Fibroblast of skin of abdomen (primary cell): ENCODE results near the gene INTS14.
A peak's percentile ranks its signal among the peaks of the same experiment; 100 is the strongest.
"Not testable (repeated sequence)": the region's sequence is repeated elsewhere in the genome, so short reads cannot be mapped to it uniquely, and the experiment has no call there.

Experiments
- DNase-seq: peaks from one replicate; pipeline ENCODE4 v3.0.0-alpha.2; 2013

Gene INTS14

DNA sequence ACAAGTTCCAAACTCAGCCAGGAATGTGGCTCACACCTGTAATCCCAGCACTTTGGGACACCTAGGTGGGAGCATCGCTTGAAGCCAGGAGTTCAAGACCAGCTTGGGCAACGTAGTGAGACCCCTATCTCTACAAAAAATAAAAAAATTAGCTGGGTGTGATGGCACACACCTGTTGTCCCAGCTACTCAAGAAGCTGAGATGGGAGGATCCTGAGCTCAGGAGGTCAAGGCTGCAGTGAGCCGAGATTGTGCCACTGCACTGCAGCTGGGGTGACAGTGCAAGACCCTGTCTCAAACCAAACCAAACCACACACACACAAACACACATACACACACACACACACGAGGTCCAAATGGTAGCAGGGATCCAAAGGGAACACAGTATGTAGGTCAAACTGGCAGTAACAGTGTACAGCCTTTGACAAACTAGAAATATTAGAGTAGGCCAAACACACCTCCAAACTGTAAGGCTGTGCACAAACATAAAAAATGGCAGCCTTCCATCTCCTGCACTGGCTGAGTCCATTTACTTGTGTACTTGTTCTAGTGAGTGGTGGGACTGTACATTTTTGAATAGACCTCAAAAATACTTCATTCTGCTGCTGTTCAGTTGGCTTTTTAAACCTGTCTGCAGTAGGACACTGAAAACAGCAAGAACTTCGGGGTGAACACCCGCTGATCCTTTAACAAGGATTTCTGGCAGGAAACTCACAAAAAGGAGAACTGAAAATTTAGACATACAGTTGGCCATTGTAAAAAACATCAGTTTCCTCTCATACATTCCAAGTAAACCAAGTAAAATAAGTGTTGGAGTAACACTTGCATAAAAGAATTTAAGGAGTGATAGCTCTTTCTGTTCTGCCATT lies 33.6 kb downstream of the INTS14 start:
- no peak for DNase-seq

DNA sequence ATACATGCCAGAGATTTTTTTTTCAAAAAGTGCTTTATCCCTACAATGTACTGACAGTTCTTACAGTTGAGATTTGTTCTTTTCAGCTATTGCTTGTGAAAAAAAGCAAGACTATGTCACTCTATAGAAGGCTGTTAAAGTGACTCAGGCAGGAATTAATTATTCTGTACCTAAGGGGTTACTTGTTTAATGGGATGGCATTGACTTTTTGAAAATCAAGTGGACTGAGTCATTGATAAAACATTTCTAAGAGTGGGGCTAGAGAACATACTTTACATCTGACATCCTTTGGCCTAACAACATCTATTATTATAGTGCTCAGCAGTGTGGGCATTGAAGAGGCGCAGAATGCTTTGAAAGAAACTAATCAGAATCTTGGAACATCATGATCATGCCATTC lies 34.3 kb downstream of the INTS14 start:
- peak; percentile 67 for DNase-seq

DNA sequence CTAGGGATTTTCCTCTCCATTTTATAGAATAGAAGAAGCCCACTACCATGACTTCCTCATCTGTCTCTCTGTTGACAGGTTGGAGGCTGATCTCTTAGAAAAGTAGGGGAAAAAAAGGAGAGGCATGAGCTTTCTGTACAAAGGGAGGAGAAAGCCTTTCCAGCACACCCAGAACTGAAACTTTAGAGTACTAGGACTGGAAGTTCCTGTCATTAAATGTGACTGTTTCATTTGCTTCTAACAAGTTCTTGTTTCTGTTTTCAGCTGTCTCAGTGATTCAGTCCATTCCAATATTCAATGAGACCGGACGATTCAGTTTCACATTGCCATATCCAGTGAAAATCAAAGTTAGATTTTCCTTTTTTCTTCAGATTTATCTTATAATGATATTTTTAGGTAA lies 39.0 kb downstream of the INTS14 start:
- no peak for DNase-seq

DNA sequence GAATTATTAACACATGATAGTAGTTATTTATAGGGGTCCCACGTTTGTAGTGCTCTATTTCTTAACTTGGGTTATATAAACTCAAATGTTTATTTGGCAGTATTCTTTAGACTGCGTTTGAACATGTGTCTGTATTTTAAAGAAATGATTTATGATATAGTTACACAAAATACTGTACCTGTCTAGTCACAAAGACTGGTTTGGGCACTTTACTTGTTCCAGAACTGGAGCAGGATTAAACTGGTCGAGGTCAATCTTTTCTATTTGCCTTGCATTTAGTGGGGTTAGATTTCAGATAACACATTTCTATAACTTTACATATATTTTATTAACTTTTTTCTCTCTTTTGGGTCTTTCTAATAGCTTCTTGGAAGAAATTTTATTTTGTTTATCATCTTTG lies 41.2 kb downstream of the INTS14 start:
- DNase-seq, result no peak

DNA sequence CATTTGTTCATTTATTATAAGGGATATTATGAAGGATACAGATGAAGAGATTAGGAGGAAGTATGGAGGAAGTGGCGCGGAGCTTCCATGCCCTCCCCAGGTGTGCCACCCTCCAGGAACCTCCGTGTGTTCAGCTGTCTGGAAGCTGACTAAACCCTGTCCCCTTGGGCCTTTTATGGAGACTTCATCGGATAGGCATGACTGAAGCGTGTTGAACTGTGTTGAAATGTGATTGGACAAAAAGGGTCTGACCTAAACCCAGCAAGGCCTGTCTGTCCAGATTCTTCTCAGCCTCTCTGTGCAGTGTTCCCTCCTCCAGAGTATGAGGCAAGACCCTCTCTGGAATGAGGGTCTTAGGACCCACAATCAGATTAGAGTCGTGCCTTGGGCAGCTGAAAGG lies 49.0 kb downstream of the INTS14 start:
- no peak for DNase-seq

DNA sequence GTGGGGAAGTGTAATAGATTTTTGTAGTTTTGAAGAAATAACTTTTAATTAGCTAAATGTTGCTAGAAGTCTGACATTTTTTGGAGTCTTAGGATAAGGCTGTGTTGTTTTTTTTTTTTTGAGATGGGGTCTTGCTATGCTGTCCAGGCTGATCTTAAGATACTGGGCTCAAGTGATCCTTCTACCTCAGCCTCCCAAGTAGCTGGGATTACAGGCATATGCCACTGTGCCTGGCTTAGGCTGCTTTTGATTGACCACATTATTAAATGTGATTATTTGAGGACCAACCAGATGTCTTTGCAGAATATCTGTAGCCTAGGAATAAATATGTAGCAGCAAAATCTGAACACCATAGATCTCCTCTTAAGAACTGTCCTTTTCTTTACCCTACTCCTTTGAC lies 51.0 kb downstream of the INTS14 start:
- no peak for DNase-seq

DNA sequence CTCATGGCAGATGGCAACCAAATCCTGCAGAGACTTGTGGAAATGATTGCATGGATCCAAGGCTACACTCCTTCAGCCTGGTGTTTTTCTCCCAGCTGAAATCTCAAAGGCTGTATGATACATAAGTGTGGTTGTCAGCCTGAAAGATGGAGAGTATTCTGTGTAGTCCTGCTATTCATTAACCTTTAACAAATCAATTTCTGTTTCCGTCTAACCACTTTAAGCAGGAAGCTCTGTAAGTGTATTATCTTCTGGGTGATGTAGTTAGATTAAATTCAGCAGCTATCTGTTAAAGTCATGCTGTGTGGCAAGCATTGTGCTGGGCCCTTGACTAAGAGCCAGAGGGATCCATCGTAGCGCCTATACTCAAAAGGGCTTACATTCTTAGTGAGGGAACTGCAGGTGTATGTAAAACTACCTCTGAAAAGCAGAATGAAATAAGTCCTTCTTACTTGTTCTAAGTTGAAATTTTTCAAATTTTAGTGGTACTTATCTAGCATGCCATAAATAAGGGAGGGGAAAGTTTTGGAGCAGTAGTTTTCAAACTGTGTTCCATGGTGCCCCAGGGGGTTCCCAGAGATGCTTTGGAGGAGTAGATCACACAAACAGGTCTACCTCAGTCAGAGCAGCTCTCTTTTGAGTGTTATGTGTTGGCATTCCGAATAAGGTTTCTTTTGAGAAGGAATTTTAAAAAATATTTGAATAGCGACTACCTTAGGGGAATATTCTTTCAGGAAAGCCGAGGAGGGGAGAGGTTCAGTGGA lies 51.8 kb downstream of the INTS14 start:
- DNase-seq, result no peak

DNA sequence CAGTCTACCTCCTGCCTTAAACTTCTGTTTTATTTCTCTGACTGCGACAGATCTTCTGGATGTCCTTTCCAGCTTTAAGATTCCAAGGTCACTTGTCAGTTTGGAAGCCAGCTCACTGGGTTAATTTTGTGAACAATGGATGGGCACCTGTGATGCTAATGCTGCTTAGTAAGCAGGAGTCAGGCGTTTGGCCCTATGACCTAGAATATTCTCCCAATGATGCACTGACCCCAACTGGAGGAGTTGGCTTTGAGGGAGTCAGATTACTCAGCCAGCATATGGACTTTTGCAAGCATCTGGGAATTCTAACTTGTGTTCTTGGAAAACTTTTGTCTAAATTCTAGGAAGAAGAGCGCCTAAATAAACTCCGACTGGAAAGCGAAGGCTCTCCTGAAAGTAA lies 52.6 kb downstream of the INTS14 start:
- DNase-seq, result no peak

DNA sequence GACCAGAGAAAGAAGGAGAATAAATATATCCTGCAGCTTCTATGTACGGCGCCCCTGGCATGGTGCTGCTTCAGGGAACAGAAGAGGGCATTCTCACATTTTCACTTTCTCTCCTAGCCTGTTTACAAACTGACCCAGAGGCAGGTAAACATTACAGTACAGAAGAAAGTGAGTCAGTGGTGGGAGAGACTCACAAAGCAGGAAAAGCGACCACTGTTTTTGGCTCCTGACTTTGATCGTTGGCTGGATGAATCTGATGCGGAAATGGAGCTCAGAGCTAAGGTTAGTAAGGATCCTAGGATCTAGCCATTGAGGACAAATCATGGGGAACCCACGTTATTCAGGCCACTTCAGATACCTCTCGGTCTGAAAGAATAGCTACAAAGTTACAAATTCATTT lies 54.3 kb downstream of the INTS14 start:
- DNase-seq, result no peak

DNA sequence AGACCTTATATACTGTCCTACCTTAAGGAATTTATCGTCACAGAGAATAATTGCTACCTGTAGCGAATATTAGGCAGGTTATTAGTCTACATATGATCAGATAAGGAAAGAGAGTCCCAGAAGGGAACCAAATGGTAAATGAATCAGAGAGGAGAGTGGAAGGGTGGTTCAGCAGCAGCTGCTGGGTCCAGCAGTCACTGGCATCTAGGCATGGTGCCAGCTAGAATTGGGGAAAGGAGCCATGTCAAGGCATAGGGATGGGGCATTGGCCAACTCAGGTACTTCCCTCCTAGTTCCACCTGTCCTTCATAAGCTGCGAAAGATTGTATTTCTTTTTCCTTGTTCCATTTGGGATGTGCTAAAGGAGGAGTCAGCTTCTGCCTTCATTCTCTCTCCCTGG lies 57.2 kb downstream of the INTS14 start:
- no peak for DNase-seq

DNA sequence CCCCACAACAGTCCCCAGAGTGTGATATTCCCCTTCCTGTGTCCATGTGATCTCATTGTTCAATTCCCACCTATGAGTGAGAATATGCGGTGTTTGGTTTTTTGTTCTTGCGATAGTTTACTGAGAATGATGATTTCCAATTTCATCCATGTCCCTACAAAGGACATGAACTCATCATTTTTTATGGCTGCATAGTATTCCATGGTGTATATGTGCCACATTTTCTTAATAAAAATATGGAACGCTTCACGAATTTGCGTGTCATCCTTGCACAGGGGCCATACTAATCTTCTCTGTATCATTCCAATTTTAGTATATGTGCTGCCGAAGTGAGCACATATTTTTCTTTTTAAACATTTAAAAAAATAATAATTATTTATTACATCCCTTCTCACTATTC lies 58.1 kb downstream of the INTS14 start:
- DNase-seq, result not testable (repeated sequence)

DNA sequence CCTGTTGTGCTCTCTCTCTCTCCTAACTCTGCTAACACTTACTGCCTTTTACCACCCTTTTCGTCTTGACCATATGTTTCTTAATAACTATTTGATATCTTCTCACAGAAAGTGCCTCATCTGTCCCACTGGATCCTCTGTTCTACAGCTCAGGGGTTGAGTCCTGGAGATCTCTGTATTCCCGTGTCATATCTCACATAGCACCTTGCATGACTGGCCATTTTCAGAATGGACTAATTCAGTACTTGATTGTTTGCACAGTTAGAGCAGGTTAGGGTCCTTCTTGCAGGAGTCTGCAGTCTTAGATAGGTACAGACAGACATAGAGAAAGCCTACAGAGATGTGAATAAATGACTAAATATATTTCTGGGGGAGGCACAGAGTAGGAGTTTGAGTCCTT lies 59.7 kb downstream of the INTS14 start:
- DNase-seq, result no peak

DNA sequence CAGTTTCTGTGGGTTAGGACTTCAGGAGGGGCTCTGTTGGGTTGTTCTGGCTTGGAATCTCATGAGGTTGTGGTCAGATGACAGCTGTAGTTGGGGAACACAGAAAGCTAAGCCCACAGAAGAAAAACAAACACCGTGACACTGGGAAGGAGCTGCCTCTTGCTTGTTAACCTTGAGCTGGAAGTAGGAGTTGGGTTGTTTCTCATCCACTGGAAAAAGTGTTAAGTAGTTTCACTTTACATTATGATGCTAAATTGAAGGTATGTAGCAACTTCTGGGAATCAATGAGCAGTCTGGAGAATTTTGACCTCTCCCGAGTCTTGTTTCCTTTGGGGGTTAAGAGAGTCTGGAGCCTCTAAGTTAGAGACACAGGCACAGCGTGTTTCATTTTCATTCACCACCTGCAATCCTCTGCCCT lies 60.2 kb downstream of the INTS14 start:
- DNase-seq, result no peak

DNA sequence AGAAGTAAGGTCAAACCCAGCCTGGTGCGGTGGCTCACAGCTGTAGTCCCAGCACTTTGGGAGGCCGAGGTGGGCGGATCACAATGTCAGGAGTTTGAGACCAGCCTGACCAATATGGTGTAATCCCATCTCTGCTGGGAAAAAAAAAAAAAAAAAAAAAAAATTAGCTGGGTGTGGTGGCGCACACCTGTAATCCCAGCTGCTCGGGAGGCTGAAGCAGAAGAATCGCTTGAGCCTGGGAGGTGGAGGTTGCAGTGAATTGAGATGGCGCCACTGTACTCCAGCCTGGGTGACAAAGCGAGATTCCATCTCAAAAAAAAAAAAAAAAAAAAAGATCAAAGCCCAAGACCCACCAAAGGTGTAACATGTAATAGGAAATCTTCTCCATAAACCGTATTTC lies 61.6 kb downstream of the INTS14 start:
- not testable (repeated sequence) for DNase-seq

DNA sequence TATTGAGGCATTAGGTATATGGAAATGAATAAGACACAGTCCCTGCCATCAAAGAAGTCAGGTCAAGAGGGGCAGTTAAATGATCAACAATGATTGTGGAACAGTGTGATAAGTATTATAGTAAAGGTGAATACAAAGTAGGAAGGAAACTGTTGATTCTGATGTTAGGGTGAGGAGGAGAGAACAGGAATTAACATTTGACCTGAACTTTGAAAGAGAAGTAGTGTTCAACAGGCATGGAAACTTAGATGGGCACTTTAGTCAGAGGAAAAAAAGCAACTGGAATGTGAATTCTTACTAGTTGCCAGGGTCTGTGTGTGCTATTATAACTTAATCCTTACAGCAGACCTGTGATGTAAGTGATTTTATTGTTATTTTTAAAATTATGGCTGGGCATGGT lies 63.1 kb downstream of the INTS14 start:
- no peak for DNase-seq

DNA sequence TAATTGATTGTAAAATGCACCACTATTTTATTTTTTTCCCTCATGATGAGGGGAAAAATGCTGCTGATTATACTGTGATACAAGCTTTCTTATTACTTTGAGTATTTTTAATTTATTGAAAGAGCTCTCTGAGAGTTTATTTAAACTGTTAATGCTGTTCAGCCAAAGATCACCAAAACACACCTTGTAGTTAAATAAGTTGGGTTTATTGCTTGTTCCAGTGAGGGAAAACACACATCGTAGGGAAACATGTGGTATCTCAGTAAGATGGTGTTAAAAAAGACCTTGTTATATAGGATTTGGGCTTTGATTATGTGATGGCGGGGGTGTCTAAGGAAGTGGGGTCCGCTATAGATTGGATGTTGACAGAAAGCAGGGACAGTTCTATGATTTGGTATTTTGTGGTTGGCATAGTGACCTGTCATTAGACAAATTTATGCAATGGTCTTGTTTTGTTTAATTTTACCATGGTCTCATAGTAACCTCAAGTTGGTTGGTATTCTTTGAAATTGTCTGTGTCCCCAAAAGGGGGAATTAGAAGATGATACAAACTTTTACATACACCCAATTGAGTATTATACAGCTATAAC lies 69.6 kb downstream of the INTS14 start:
- DNase-seq, result no peak

DNA sequence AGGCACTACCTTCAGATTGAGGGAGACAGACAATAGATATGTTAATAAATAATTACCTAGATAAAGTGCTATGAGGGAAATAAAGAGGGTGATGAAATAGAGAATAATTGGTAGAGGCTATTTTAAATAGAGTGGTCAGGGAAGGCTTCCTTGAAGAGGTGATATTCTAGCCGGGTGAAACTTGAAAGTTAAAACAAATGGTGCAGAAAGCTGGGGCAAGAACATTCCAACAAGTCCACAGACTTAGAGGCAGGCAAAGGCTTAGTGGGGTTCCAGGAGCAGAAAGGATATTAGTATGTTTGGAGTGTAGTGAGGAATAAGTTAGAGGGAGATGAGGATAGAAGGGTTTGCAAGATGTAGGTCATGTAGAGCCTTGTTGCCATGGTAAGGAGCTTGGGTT lies 70.6 kb downstream of the INTS14 start:
- no peak for DNase-seq

DNA sequence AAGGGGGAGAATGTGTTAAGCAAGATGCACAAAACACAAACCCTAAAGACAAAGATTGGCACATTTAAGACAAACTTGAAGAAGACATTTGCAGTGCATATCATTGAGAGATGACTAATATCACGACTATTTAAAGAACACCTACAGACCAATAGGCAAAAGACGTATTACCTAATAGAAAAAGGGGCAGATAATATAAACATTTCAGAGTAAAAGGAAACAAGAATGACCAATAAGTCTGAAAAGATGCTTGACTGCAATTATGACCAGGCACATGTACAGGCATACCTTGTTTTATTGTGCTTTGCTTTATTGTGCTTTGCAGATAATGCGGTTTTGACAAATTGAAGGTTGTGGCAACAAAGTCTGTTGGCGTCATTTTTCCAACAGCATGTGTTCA lies 75.7 kb downstream of the INTS14 start:
- DNase-seq, result no peak

DNA sequence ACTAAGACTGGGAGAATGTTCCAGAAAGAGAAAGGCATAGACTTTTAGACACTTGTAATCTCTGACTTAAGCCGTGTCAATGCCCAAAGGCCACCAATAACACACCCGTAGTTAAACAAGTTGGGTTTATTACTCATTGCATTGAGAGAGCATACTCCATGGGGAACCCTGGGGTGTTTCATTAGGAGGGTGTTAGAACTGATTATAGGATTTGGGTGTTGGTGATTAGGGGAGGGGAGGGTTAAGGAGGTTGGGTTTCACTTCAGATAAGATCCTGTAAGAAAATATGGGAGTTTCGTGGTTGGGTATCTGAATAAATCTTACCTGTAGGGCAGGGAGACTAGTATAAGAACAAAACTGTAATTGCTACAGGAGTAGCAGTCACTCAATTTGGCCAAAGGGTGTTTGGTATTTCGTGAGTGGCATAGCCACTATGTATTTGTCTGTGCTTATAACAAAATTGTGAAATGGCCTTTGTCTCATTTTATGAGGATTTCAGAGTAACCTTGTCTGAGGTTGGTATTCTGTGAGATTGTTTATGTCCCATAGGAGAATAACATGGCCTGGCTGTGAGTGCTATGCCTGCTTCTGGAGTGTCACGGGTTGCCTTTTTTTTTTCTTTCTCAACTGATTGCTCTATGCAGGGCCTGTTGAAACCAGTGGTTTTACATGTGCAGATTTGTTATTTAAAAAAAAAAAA lies 77.7 kb downstream of the INTS14 start:
- no peak for DNase-seq

DNA sequence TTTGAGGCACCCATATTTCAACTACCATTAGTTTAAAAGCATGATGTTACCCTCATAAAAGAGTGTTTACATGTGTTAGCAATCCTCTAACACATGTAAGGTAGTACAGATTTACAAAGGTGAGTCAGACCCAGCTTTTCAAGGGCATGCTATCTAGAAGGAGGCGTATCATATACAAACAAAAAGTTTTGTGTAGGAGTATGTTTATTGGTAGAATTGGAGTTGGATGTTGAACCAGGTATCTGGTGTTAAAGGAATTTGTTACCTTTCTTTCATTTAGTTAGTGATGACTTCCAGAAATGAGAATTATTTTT lies 78.2 kb downstream of the INTS14 start:
- peak; percentile 24 for DNase-seq

DNA sequence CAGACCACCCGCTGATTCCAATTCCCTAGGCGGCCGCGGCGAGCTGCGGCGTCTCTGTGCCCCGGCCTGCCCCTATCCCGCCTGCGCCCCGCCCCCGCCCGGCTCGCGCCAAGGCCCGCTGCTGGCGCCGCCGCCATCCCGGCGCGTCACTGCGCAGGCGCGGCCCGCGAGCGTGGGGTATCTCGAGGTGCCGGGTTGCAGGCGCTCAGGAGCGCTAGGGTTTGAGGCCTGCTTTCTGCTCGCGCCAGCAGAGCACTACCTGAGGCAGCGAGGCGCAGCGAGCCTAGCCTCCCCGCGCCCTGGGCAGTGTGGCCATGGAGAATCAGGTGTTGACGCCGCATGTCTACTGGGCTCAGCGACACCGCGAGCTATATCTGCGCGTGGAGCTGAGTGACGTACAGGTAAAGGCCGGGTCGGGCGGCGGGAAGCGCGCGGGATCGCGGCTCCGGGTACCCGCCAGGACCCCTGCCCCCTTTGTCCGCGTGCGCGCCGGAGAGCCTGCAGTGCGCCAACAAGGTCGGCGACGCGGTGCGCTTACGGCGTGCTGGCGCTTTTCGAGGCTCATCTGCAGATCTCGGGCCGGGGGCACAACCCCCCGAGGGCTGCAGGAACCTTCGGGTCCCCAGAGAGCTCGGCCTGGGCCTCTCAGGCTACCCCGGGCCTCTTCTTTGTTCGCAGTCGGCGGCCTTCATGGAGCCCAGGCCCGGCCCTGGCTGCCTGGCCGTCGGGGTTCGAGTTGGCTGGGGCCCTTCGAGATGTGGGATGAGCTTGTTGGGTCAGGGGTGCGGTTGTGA lies 80.4 kb downstream of the INTS14 start, which contains the start of gene HACD3:
TSS of gene HACD3 (plus strand) at position 146 of the 794 bp plus-strand sequence. CDS start at position 315, 169 bp downstream.
- peak; percentile 84 for DNase-seq

DNA sequence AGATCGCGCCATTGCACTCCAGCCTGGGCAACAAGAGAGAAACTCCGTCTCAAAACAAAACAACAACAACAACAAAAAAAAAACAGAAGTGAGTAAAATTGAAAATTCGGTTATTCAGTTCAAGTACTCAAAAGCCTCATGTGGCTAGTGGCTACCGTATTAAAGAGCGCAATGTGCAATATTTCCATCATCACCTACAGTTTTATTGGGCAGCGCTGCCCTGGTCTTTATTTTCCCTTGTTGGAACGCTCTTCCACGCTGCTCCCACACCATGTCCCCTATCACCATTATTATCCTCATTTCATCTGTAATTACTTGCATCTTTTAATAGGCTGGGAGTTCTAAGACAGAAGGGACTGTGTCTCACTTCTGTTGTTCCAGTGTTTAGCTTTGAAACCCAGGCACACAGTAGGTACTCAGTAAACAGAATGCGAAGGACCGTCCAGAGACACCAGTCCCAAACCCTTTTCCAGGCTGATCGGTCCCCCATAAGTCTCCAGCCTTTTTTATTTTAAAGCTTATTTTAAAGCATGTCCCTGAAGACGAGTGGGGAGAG lies 81.1 kb downstream of the INTS14 start:
- no peak for DNase-seq
